ENCODE results near the gene MMP21. TPM values are rescaled to one million over a fixed set of nuclear protein-coding genes. Genes with fewer than 3 reads are reported as not detected.

The MMP21 gene
- total RNA-seq, 1 experiment from 2014 or later, result not detected

GRCh38 chr10:125816548-125816947 is 40.9 kb upstream of the MMP21 start:
- H3K4me1 ChIP-seq, result no peaks in the 10 kb centered on the region
- Mint-ChIP-seq H3K4me1 (ENCODE audit: low read depth, unreplicated experiment) (no peaks in the 10 kb centered on the region), H3K27ac (ENCODE audit: unreplicated experiment) (no peak overlapping the region), H3K27me3 (ENCODE audit: insufficient read depth, unreplicated experiment) (no peaks in the 10 kb centered on the region), H3K4me3 (ENCODE audit: unreplicated experiment) (no peak overlapping the region), H3K36me3 (ENCODE audit: insufficient read depth, unreplicated experiment) (peaks cover 4% of the 10 kb centered on the region), H3K9me3 (ENCODE audit: unreplicated experiment) (no peaks in the 10 kb centered on the region)
- H3K36me3 ChIP-seq (ENCODE audit: control insufficient read depth, insufficient read depth, low read length), result peaks cover 2% of the 10 kb centered on the region
- intact Hi-C loops (cut with micrococcal nuclease; ENCODE audit: unreplicated experiment), result no loop called here
- CTCF ChIA-PET, result no interaction called here
- POLR2A ChIA-PET, result no interaction called here
- no TSS peak for BruUV-seq (replicated peaks)
- H3K4me3 ChIP-seq (ENCODE audit: low read depth, low read length), result no peak overlapping the region
- no peaks in the 10 kb centered on the region for H3K9me3 ChIP-seq
- no peak for TF ChIP-seq CTCF (IDR thresholded peaks at IDR 0.05; ENCODE audit: insufficient read depth in 1 of 2, low read depth in 1 of 2, low read length in 1 of 2, severe bottlenecking in 1 of 2, unreplicated experiment in 1 of 2)
- H3K27me3 ChIP-seq (replicated peaks; ENCODE audit: control insufficient read depth, insufficient read depth, low read length), result no peaks in the 10 kb centered on the region
- DNase-seq, result no peak

DNA sequence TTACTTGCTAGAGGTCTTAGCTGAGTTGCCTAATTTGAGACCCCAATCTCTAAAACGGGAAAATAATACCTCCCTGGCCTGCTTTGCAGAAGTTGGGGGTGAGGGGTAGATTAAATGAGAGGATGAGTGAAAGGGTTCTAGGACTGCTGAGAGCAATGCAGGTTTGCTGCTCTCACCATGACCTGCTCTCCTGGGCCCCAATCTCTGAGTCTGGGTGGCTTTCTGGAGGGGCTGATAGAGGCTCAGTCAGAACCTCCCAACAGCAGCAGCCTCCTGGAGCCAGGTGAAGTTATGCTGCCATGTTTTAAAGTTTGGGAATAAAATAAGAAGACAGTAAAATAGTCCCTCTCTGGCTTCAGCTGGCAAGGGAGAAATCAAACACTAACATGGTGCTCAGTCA is 40.1 kb upstream of the MMP21 start:
- no peaks in the 10 kb centered on the region for H3K27me3 Mint-ChIP-seq (ENCODE audit: insufficient read depth, unreplicated experiment)
- H3K4me3 ChIP-seq (ENCODE audit: low read depth, low read length), result no peak overlapping the region
- peaks cover 2% of the 10 kb centered on the region for H3K36me3 ChIP-seq (ENCODE audit: control insufficient read depth, insufficient read depth, low read length)
- H3K4me1 ChIP-seq, result no peaks in the 10 kb centered on the region
- no peak for DNase-seq
- no TSS peak for BruUV-seq (replicated peaks)
- H3K4me3 Mint-ChIP-seq (ENCODE audit: unreplicated experiment), result no peak overlapping the region
- ChIA-PET POLR2A (no interaction called here), CTCF (no interaction called here)
- intact Hi-C loops (cut with micrococcal nuclease; ENCODE audit: unreplicated experiment), result no loop called here
- no peaks in the 10 kb centered on the region for H3K4me1 Mint-ChIP-seq (ENCODE audit: low read depth, unreplicated experiment)
- H3K27ac Mint-ChIP-seq (ENCODE audit: unreplicated experiment), result no peak overlapping the region
- H3K36me3 Mint-ChIP-seq (ENCODE audit: insufficient read depth, unreplicated experiment), result peaks cover 4% of the 10 kb centered on the region
- no peak for TF ChIP-seq CTCF (IDR thresholded peaks at IDR 0.05; ENCODE audit: insufficient read depth in 1 of 2, low read depth in 1 of 2, low read length in 1 of 2, severe bottlenecking in 1 of 2, unreplicated experiment in 1 of 2)
- no peaks in the 10 kb centered on the region for H3K9me3 Mint-ChIP-seq (ENCODE audit: unreplicated experiment)
- no peaks in the 10 kb centered on the region for H3K27me3 ChIP-seq (replicated peaks; ENCODE audit: control insufficient read depth, insufficient read depth, low read length)
- no peaks in the 10 kb centered on the region for H3K9me3 ChIP-seq

GRCh38 chr10:125812128-125812750 is 36.6 kb upstream of the MMP21 start:
- ChIA-PET CTCF (no interaction called here), POLR2A (no interaction called here)
- intact Hi-C loops (cut with micrococcal nuclease; ENCODE audit: unreplicated experiment), result no loop called here
- Histone ChIP-seq H3K9me3 (no peaks in the 10 kb centered on the region), H3K4me3 (ENCODE audit: low read depth, low read length) (no peak overlapping the region), H3K4me1 (no peaks in the 10 kb centered on the region), H3K27me3 (replicated peaks; ENCODE audit: control insufficient read depth, insufficient read depth, low read length) (no peaks in the 10 kb centered on the region), H3K36me3 (ENCODE audit: control insufficient read depth, insufficient read depth, low read length) (peaks cover 2% of the 10 kb centered on the region; the same call in 1 of the 2 replicates)
- Mint-ChIP-seq H3K9me3 (ENCODE audit: unreplicated experiment) (no peaks in the 10 kb centered on the region), H3K36me3 (ENCODE audit: insufficient read depth, unreplicated experiment) (peaks cover 4% of the 10 kb centered on the region), H3K4me1 (ENCODE audit: low read depth, unreplicated experiment) (no peaks in the 10 kb centered on the region), H3K4me3 (ENCODE audit: unreplicated experiment) (no peak overlapping the region), H3K27ac (ENCODE audit: unreplicated experiment) (no peak overlapping the region), H3K27me3 (ENCODE audit: insufficient read depth, unreplicated experiment) (no peaks in the 10 kb centered on the region)
- no TSS peak for BruUV-seq (replicated peaks)
- no peak for DNase-seq
- TF ChIP-seq CTCF (IDR thresholded peaks at IDR 0.05; ENCODE audit: insufficient read depth in 1 of 2, low read depth in 1 of 2, low read length in 1 of 2, severe bottlenecking in 1 of 2, unreplicated experiment in 1 of 2), result no peak

Measured in Caco-2 (cell line).